ENCODE measurements around the gene HES5. TPM values are rescaled to one million over a fixed set of nuclear protein-coding genes. Genes with fewer than 3 reads are reported as not detected.
A peak's percentile ranks its signal among the peaks of the same experiment; 100 is the strongest.

HES5 gene
- polyA plus RNA-seq, 2 of the 4 experiments (the other 2 are of a cell fraction), result not detected

DNA sequence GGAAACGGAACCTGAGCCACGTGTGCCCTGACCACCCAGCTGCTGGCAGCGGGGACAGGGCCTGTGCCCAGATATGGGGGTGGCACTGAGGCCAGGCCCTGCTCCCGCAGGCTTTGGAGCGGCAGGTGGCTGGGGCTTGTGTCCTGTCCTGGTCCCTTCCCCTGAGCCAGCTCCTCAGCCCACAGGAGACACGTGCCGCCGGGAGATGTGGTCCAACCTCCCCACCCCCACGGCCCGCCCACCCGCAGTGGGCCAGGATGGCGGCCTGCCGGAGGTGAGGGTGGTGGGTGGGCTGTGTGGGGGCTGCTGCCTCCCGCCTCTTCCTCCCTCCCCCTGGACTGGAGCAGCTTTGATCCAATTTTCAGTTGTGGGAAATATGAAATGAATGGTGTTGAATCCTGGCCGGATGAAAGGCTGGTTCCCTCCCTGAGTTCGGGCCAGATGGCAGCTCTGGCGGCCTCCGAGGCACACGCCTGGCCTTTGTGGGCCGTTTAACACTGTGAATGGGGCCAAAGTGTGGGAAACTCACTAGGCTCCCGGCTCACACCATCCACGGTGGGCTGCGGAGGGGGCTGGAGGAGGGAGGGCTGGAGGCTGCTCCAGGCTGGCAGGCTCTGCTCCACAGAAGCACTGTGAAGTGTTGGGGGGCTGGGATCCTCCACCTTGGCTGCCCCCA, 2.6 kb upstream of the HES5 start:
- no peak overlapping the region for H3K4me3 ChIP-seq
- FAIRE-seq (no peak), DNase-seq (ENCODE audit: low read depth in 1 of 2, low spot score in 1 of 2) (no peak), ATAC-seq (no peak)
- no peak for TF ChIP-seq BHLHE40 (IDR thresholded peaks at IDR 0.05; ENCODE audit: low read depth, low read length)
- TF ChIP-seq PHF8 (IDR thresholded peaks at IDR 0.05; ENCODE audit: borderline replicate concordance, low read depth), result no peak
- TF ChIP-seq RAD21 (conservative IDR thresholded peaks at IDR 0.05 in 1 of 2, IDR thresholded peaks at IDR 0.05 in 1 of 2), result no peak
- TF ChIP-seq RNF2 (IDR thresholded peaks at IDR 0.05; ENCODE audit: borderline replicate concordance, low read depth), result no peak
- TF ChIP-seq, protein P1, sequence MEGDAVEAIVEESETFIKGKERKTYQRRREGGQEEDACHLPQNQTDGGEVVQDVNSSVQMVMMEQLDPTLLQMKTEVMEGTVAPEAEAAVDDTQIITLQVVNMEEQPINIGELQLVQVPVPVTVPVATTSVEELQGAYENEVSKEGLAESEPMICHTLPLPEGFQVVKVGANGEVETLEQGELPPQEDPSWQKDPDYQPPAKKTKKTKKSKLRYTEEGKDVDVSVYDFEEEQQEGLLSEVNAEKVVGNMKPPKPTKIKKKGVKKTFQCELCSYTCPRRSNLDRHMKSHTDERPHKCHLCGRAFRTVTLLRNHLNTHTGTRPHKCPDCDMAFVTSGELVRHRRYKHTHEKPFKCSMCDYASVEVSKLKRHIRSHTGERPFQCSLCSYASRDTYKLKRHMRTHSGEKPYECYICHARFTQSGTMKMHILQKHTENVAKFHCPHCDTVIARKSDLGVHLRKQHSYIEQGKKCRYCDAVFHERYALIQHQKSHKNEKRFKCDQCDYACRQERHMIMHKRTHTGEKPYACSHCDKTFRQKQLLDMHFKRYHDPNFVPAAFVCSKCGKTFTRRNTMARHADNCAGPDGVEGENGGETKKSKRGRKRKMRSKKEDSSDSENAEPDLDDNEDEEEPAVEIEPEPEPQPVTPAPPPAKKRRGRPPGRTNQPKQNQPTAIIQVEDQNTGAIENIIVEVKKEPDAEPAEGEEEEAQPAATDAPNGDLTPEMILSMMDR (IDR thresholded peaks at IDR 0.05), result no peak
- TF ChIP-seq EHMT2 (IDR thresholded peaks at IDR 0.05; ENCODE audit: low read depth), result no peak
- no peak for TF ChIP-seq HMGXB4 (CRISPR knock-in tag; IDR thresholded peaks at IDR 0.05; ENCODE audit: borderline replicate concordance)
- H3K27ac ChIP-seq, result peak overlapping the region in 1 of 2 experiments; percentile 85; a peak in 3 of 6 replicates
- POLR2A ChIA-PET, result no interaction called here
- CTCF ChIA-PET, result interaction anchor here (1.5 to 6.1 kb wide), 2 partner anchors 14 to 118 kb away, joined by 4 to 36 read pairs; no protein-coding TSS in a partner anchor
- no peaks in the 10 kb centered on the region for H3K9me3 ChIP-seq
- WGBS (ENCODE audit: missing lambda C conversion rate), result 91% methylated on average over 5 of the region's 23 CpGs
- H3K4me1 ChIP-seq, result peaks cover 28% of the 10 kb centered on the region
- no peak overlapping the region for H3K4me2 ChIP-seq

DNA sequence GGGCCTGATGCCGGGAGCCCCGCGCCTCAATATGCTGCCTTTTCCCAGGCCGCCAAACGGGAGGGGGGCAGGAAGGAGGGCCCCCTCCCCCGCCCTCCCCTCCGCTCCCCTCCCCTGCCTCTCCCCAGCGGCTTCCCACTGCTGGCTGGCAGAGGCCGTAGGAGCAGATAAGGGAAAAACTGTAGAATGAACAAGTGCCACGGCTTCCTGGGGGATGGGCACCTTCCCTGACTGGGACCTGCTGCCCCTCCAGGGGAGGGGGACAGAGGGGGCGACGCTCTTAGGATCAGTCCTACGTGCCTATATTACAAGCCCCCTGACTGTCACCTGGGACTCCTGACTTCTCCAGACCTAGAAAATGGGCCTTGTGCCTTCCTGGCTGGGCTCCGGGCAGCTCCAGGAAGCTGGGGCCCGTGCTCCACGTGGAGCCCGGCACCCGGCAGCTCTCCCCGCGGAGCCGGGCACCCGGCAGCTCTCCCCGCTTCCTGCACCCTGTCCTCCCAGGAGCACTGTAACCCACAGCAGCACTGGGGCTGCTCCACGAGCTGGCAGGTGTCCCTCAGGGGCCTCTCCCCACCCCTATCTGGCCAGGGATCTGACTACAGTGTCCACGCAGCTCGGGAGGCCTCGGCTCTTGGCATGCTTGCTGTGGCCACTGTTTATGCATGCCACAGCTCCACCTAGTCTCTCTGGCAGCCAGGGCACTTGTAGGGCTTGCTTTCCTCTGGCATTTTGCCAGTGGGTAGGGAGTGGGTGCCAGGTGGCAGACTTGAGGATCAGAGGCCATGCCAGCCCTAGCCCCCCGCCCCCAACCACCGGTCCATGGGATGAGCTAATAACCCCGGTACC, 674 bp upstream of the HES5 start:
- POLR2A ChIA-PET, result no interaction called here
- no peaks in the 10 kb centered on the region for H3K9me3 ChIP-seq
- H3K4me1 ChIP-seq, result peaks cover 36% of the 10 kb centered on the region
- ATAC-seq, result no peak
- WGBS (ENCODE audit: missing lambda C conversion rate), result 81% methylated on average over 14 of the region's 30 CpGs
- no peak overlapping the region for H3K4me2 ChIP-seq
- H3K4me3 ChIP-seq, result no peak overlapping the region
- H3K27ac ChIP-seq, result peak overlapping the region in 1 of 2 experiments; percentile 64; a peak in 3 of 6 replicates
- TF ChIP-seq EP300 (IDR thresholded peaks at IDR 0.05), result no peak
- TF ChIP-seq NR3C1 (IDR thresholded peaks at IDR 0.05), result no peak
- no peak for DNase-seq (ENCODE audit: low read depth in 1 of 2, low spot score in 1 of 2)
- no peak for FAIRE-seq
- CTCF ChIA-PET, result interaction anchor here (0.8 to 6.1 kb wide), 2 partner anchors 16 to 37 kb away, joined by 3 to 36 read pairs; no protein-coding TSS in a partner anchor

GRCh38 chr1:2528966-2529783, 888 bp downstream of the HES5 start:
- no peak for DNase-seq (ENCODE audit: low read depth in 1 of 2, low spot score in 1 of 2)
- TF ChIP-seq EHMT2 (IDR thresholded peaks at IDR 0.05; ENCODE audit: low read depth) (no peak), PHF8 (IDR thresholded peaks at IDR 0.05; ENCODE audit: borderline replicate concordance, low read depth) (no peak), RAD21 (conservative IDR thresholded peaks at IDR 0.05 in 1 of 2, IDR thresholded peaks at IDR 0.05 in 1 of 2) (no peak), POLR2AphosphoS2 (conservative IDR thresholded peaks at IDR 0.05; ENCODE audit: low read length) (no peak), HEYL (CRISPR knock-in tag; IDR thresholded peaks at IDR 0.05) (no peak), RARB (CRISPR knock-in tag; IDR thresholded peaks at IDR 0.05) (no peak), HOXB13 (CRISPR knock-in tag; IDR thresholded peaks at IDR 0.05; ENCODE audit: low read depth) (no peak), CBX2 (IDR thresholded peaks at IDR 0.05; ENCODE audit: borderline replicate concordance, low read depth) (no peak), E2F6 (IDR thresholded peaks at IDR 0.05; ENCODE audit: borderline replicate concordance, low read depth) (no peak), HMGXB4 (CRISPR knock-in tag; IDR thresholded peaks at IDR 0.05; ENCODE audit: borderline replicate concordance) (no peak), FOSB (CRISPR knock-in tag; IDR thresholded peaks at IDR 0.05) (no peak), ZNF302 (CRISPR knock-in tag; IDR thresholded peaks at IDR 0.05) (no peak), NFE2L2 (conservative IDR thresholded peaks at IDR 0.05; ENCODE audit: low read length) (no peak), SREBF2 (IDR thresholded peaks at IDR 0.05) (no peak), TP53 (CRISPR knock-in tag; IDR thresholded peaks at IDR 0.05) (no peak), MAFK (IDR thresholded peaks at IDR 0.05; ENCODE audit: partially characterized antibody) (no peak), KDM1A (IDR thresholded peaks at IDR 0.05; ENCODE audit: low read depth) (no peak), HOXB5 (CRISPR knock-in tag; IDR thresholded peaks at IDR 0.05) (no peak)

More at GRCh38 chr1:2528966-2529783, 888 bp downstream of the HES5 start:
- POLR2A ChIA-PET, result no interaction called here
- Histone ChIP-seq H3K4me3 (no peak overlapping the region), H3K4me2 (no peak overlapping the region), H3K9me3 (no peaks in the 10 kb centered on the region), H3K4me1 (peaks cover 32% of the 10 kb centered on the region), H3K27ac (no peak overlapping the region)
- WGBS (ENCODE audit: missing lambda C conversion rate), result 92% methylated on average over 62 of the region's 84 CpGs
- CTCF ChIA-PET, result interaction anchor here (6.1 kb wide), 1 partner anchor 18 kb away, joined by 36 read pairs; no protein-coding TSS in a partner anchor
- FAIRE-seq (no peak), ATAC-seq (no peak)
